H1 (cell line): ENCODE results near the gene AK5. TPM values are rescaled to one million over a fixed set of nuclear protein-coding genes. Genes with fewer than 3 reads are reported as not detected.

Experiments used
- POU5F1 ChIP-seq: IDR thresholded peaks from 2 replicates; pipeline ENCODE4 v1.6.1; 2011; ENCODE audit warnings: low read depth, mild to moderate bottlenecking, low read length, moderate library complexity
- RAD21 ChIP-seq, 2 experiments: IDR thresholded peaks in 1 of 2; conservative IDR thresholded peaks in 1 of 2; 2 replicates each; pipeline ENCODE4 v1.6.1; 2011; ENCODE audit warnings: low read depth in 2 of 2, low read length in 2 of 2, improper control_type of control experiment in 1 of 2, inconsistent platforms in 1 of 2, mild to moderate bottlenecking in 1 of 2, moderate library complexity in 1 of 2
- SP2 ChIP-seq: IDR thresholded peaks from 2 replicates; pipeline ENCODE4 v1.6.1; 2012; ENCODE audit warnings: mild to moderate bottlenecking, low read length, inconsistent platforms
- SP4 ChIP-seq: IDR thresholded peaks from 2 replicates; pipeline ENCODE4 v1.6.1; 2012; ENCODE audit warnings: low read length, inconsistent platforms
- polyA plus RNA-seq, 7 experiments: library from polyadenylated mRNA; depleted of rRNA in 3 of 7; stranded (reverse) in 5 of 7; unstranded in 2 of 7; fragments of >200 nt in 5 of 7; fragments of 200-250 nt in 2 of 7; gene quantifications; 1 replicate in 5 of 7; 2 replicates in 1 of 7; 4 replicates in 1 of 7; pipeline versions ENCODE4 v1.2.1 to v1.2.3, GENCODE V29; 2011 to 2013; ENCODE audit warnings: missing spikeins in 2 of 7, mixed read lengths in 2 of 7
- total RNA-seq: library from RNA; stranded (reverse); fragmentation: NEBNext Ultra II Directional; extraction: Animal tissue kit (Norgen Biotek cat#: 25700); gene quantifications from 2 replicates; pipeline ENCODE4 v1.2.1, GENCODE V29; 2021

AK5 gene
- total and polyA plus RNA-seq, 2 of the 8 experiments (the other 6 are each of a cell fraction or from before 2014, with no cell fraction given) = 2.0 to 7.1 TPM

DNA sequence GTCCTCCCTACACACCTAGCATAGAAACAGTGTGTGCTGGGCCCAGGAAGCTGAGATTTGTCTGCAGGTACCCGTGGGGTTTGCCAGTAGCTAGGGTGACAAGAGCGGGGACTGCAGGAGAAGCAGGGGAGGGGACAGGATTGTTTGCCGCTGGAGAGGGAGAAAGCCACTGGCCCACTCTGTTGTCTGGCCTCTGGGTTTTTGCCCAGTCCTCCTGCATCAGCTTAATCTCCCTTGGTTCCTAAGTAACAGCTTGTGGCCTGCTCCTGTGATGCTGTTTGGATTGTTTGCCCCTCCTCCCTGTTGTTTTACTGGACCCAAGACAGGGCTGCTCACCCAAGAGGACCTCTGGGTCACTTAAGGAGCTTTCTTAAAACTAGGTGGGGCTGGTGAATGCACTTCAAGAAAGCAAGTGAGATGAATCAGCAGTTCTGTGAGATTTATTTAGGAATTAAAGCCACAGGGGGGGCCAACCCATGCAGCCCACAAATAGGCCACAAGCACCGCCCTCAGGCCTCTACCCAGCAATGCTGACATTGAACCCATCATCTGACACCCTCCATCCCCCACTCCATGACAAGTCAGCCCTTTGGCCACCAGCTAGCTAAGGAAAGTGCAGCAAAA, 257.8 kb downstream of the AK5 start (continued):
- TF ChIP-seq RAD21 (IDR thresholded peaks at IDR 0.05 in 1 of 2, conservative IDR thresholded peaks at IDR 0.05 in 1 of 2; ENCODE audit: low read depth in 2 of 2, low read length in 2 of 2) (no peak), POU5F1 (no peak), SP4 (no peak), SP2 (no peak)
